ENCODE data around the gene FZD2.

FZD2 gene

DNA sequence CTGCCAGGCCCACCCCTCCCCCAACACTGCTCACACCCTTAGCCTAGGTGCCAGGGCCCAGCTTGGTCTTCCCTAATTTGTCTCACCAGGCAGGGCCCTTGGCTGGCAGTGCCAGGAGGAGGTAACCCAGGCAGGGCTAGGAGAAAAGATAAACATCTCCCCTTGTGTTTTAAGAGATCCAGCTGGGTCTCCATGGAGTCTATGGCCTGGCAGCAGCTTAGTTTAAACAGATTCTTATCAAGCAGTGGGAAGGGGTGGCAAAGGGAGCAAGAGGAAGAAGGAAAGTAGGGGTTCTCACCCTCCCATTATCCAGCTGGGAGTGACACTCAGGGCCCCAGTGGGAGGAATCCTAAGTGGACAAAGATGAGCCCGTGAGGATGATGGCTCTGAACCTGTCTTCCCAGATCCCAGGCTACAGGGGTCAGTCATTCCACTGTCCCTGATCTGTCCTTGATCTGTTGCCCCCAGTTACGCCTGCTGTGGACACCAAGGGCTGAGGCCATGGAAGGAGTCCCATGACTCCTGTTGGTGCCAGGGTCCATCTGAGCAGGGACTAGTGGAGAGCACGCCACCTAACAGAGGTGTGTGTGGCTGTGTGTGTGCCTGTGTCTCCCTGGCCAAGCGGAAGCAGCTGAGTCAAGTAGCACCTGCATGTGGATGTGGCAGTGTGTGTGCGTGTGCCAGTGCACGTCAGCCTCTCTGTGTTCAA lies 51.6 kb downstream of the FZD2 start:
- DNase-seq (ENCODE audit: low read depth), result no peak

DNA sequence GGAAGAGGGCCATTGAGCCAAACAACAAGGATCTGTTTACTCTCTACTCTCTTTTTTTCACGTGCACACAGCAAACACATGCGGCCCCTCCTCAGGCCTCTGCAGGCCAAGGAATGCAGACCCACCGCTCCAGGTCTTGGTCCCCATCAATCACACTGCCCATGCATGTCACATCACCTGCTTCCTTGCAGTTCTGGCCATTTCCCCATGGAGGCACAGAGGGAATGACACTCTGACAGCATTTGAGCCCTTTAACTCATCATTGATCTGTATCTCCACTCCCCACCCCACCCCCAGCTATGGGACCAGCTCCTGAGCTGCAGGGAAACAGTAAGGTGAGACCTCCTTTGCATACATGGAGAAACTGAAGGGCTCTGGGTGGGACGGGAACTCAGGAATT lies 53.0 kb downstream of the FZD2 start:
- DNase-seq (ENCODE audit: low read depth), result no peak
- TF ChIP-seq, protein P1, sequence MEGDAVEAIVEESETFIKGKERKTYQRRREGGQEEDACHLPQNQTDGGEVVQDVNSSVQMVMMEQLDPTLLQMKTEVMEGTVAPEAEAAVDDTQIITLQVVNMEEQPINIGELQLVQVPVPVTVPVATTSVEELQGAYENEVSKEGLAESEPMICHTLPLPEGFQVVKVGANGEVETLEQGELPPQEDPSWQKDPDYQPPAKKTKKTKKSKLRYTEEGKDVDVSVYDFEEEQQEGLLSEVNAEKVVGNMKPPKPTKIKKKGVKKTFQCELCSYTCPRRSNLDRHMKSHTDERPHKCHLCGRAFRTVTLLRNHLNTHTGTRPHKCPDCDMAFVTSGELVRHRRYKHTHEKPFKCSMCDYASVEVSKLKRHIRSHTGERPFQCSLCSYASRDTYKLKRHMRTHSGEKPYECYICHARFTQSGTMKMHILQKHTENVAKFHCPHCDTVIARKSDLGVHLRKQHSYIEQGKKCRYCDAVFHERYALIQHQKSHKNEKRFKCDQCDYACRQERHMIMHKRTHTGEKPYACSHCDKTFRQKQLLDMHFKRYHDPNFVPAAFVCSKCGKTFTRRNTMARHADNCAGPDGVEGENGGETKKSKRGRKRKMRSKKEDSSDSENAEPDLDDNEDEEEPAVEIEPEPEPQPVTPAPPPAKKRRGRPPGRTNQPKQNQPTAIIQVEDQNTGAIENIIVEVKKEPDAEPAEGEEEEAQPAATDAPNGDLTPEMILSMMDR (IDR thresholded peaks at IDR 0.05; ENCODE audit: low read length, missing control alignments), result no peak
- no peak overlapping the region for H3K4me3 ChIP-seq (replicated peaks; ENCODE audit: low read depth, low read length)

More for the DNA sequence above, 51.6 kb downstream of the FZD2 start:
- TF ChIP-seq, protein P1 (IDR thresholded peaks at IDR 0.05; ENCODE audit: low read length, missing control alignments), result no peak
- H3K4me3 ChIP-seq (replicated peaks; ENCODE audit: low read depth, low read length), result no peak overlapping the region
